Esophagus squamous epithelium (tissue), 4 donors: ENCODE results near the gene PIAS4.

ENCODE experiments used
- CTCF ChIP-seq, 6 experiments: fragments of 450-650 bp in 4 of 6; fragments of 200-600 bp in 2 of 6; sonication (generic) in 2 of 6; IDR thresholded peaks; one replicate each; pipeline ENCODE4 v1.5.1; 2016 to 2019; ENCODE audit warnings: antibody characterized with exemption in 6 of 6, mild to moderate bottlenecking in 4 of 6, moderate library complexity in 4 of 6
- POLR2A ChIP-seq, 4 donors: fragments of 450-650 bp; IDR thresholded peaks; one replicate each; pipeline ENCODE4 v1.6.1; 2017; ENCODE audit warnings: antibody characterized with exemption in 4 of 4, mild to moderate bottlenecking in 4 of 4, moderate library complexity in 3 of 4

- TF ChIP-seq POLR2A (IDR thresholded peaks at IDR 0.05) (no peak), CTCF (IDR thresholded peaks at IDR 0.05) (no peak)
Measured at GRCh38 chr19:4013886-4014540, 6.5 kb downstream of the PIAS4 start.
